Glutamatergic neuron (in vitro differentiated cells): Measurements from ENCODE around the gene CIT. TPM values are rescaled to one million over a fixed set of nuclear protein-coding genes. Genes with fewer than 3 reads are reported as not detected.

Source experiments
- DNase-seq: peaks from one replicate; pipeline ENCODE4 v3.0.0; 2022
- H3K27ac Mint-ChIP-seq: one replicate; pipeline ENCODE4 v1.8.0; 2020; ENCODE audit warnings: mild to moderate bottlenecking, mixed read lengths, inconsistent platforms; ENCODE audit not compliant: unreplicated experiment
- H3K27me3 Mint-ChIP-seq: one replicate; pipeline ENCODE4 v1.8.0; 2020; ENCODE audit warnings: mild to moderate bottlenecking, moderate library complexity, mixed read lengths, inconsistent platforms; ENCODE audit not compliant: unreplicated experiment
- H3K36me3 Mint-ChIP-seq: one replicate; pipeline ENCODE4 v1.8.0; 2020; ENCODE audit warnings: mild to moderate bottlenecking, mixed read lengths, inconsistent platforms; ENCODE audit not compliant: unreplicated experiment
- H3K4me1 Mint-ChIP-seq: one replicate; pipeline ENCODE4 v1.8.0; 2020; ENCODE audit warnings: mild to moderate bottlenecking, low read depth, mixed read lengths, inconsistent platforms; ENCODE audit not compliant: unreplicated experiment
- H3K4me3 Mint-ChIP-seq: one replicate; pipeline ENCODE4 v1.8.0; 2020; ENCODE audit warnings: mild to moderate bottlenecking, mixed read lengths, inconsistent platforms; ENCODE audit not compliant: unreplicated experiment
- H3K9me3 Mint-ChIP-seq: one replicate; pipeline ENCODE4 v1.8.0; 2020; ENCODE audit warnings: mild to moderate bottlenecking, moderate library complexity, mixed read lengths, inconsistent platforms; ENCODE audit not compliant: unreplicated experiment
- total RNA-seq: library from RNA; stranded (reverse); fragmentation: NEBNext Ultra II Directional; extraction: Animal tissue kit (Norgen Biotek cat#: 25700); gene quantifications from one replicate; pipeline ENCODE4 v1.2.1, GENCODE V29; 2021; ENCODE audit not compliant: unreplicated experiment
- TF ChIP-seq, protein P1 (sequence below): fragments of 200-600 bp; sonication (generic); IDR thresholded peaks from one replicate; pipeline ENCODE4 v1.5.0; 2021; ENCODE audit not compliant: partially characterized antibody, unreplicated experiment

The CIT gene
- total RNA-seq, 1 donor from 2014 or later: 20.8 TPM

DNA sequence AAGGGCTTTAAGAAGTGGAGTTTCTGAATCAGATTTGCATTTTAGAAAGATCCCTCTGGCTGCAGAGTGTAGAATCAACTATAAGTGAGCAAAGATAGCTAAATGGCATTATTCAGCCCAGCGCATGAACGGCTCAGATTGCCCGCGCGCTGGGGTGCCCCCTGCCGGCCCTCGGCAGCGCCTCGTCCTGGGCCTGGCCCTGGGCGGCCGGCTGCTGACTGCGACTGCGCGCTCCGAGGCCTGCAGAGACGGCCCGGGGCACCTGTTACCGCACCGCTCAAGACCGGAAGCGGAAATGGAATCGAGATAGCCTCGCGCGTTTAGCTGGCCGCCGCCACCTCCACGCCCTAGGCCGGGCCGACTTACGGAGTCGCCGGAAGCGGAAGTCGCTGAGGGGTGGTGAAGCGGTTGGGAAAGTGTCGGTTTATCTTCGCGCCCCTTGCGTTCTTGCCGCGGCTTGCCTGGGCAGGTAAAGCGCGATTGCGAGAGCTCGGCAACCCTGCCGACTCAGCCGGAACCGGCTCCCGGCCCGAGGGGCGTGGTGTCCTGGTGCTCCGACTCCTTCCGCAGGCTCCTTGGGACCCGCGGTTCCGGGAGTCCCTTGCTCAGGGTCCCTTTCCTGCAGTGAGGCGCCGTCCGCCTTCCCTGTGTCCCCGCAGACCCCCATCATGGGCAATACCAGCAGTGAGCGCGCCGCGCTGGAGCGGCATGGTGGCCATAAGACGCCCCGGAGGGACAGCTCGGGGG, 209.4 kb downstream of the CIT start, which contains the start of gene PRKAB1:
Gene PRKAB1, plus strand, starts transcription at position 557 of the 747 bp plus-strand sequence. Its CDS starts 112 bp downstream, at position 669.
- TF ChIP-seq, protein P1, sequence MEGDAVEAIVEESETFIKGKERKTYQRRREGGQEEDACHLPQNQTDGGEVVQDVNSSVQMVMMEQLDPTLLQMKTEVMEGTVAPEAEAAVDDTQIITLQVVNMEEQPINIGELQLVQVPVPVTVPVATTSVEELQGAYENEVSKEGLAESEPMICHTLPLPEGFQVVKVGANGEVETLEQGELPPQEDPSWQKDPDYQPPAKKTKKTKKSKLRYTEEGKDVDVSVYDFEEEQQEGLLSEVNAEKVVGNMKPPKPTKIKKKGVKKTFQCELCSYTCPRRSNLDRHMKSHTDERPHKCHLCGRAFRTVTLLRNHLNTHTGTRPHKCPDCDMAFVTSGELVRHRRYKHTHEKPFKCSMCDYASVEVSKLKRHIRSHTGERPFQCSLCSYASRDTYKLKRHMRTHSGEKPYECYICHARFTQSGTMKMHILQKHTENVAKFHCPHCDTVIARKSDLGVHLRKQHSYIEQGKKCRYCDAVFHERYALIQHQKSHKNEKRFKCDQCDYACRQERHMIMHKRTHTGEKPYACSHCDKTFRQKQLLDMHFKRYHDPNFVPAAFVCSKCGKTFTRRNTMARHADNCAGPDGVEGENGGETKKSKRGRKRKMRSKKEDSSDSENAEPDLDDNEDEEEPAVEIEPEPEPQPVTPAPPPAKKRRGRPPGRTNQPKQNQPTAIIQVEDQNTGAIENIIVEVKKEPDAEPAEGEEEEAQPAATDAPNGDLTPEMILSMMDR: peak; percentile 87
- Mint-ChIP-seq H3K27ac (peak within 1 kb of the TSS; percentile 79), H3K36me3 (no peaks in the 10 kb centered on the region), H3K4me3 (peak within 1 kb of the TSS; percentile 94), H3K9me3 (no peaks in the 10 kb centered on the region), H3K27me3 (no peaks in the 10 kb centered on the region), H3K4me1 (peaks cover 2% of the 10 kb centered on the region)
- peak; percentile 98 for DNase-seq

DNA sequence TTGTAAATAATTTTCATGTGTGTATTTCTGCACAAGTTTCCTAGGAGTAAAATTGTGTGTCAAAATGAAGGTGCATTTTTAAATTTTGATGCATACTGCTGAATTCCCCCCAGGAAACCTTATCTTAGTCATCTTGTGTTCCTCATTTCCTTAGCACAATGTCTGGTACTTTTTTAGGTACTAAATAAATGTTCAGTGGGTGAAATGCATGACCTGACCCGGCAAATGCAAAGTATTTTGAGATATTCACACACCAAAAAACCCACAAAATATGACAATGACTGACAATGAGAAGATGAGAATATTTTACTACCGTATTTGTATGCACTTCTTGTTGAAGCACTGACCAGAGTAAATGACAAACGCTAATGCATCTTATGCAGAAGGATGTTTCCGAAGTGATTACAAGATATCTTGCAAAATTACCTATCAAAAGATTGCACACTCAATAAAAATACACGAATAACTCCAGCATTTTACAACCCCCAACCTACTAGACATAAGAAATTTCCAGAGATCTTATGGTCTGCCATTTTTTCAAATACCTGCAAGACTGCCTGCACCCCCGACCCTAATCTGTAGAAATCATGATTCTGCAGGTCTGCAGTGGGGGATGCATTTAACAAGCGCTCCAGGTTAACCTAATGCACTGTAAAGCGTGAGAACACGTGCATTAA, 210.1 kb downstream of the CIT start:
- DNase-seq: no peak
- Mint-ChIP-seq H3K9me3 (no peaks in the 10 kb centered on the region), H3K27ac (peak overlapping the region; percentile 45), H3K36me3 (no peaks in the 10 kb centered on the region), H3K4me1 (peaks cover 2% of the 10 kb centered on the region), H3K4me3 (peak overlapping the region; percentile 66), H3K27me3 (no peaks in the 10 kb centered on the region)
- TF ChIP-seq, protein P1: no peak

DNA sequence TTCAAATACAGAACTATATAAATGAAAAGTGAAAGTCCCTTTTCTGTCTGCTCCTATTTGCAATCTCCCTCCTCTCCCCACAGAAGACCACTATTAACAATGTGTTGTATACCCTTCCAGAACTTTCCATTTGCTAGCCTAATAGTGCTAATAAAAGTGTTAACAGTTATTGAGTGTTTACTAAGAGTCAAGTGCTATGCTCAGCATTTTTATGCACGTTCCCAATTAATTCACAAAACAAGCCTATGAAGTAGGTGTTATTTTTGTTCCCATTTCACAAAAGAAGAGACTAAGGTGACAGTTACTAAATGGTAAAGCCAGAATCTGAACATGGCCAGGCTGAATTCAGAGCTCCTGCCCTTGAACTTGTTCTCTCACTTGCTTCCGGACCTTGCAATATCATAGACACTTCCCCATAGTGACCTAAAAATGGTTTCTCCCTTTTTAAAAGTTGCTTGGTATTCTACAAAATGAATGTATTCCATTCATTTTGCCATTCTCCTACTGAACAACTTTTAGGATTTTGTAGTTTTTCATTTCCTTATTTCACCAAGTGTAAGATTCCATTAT, 210.8 kb downstream of the CIT start:
- no peak overlapping the region for H3K27ac Mint-ChIP-seq
- TF ChIP-seq, protein P1: no peak
- DNase-seq: no peak
- H3K27me3 Mint-ChIP-seq: no peaks in the 10 kb centered on the region
- H3K36me3 Mint-ChIP-seq: no peaks in the 10 kb centered on the region
- peaks cover 2% of the 10 kb centered on the region for H3K4me1 Mint-ChIP-seq
- no peaks in the 10 kb centered on the region for H3K9me3 Mint-ChIP-seq
- no peak overlapping the region for H3K4me3 Mint-ChIP-seq

DNA sequence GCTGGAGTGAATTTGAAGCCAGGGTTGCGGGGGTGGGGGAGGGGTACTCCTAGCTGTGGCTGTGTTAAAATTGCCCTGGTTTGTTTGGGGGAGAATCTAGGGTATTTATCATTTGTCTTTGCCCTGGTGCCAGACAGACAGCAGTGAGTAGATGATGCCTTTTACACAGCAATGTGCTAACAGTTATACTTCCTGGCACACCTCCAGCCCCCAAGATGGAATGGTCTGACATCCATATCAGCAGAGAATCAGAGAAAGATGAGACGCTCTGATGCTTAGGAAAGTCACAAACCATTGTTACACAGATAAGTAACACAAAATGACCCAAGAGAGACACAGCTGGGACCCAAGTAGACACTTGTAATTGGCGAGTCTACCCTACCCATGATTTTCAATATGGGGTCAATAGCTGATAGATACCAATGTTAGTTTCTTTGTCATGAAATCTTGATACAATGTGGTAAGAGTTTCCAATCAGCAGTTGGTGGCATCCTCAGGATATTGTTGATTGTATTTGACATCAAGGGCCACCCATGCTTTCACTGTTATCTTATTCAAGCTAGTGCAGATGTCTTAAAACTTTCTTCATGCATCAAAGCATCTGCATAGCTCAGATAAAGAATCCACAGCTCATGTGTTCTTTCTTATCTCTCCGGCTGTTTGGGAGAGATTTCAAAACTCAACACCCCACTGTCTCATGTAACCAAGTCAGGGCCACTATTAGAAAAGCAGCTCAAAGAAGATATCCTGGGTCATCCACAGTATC, 211.8 kb downstream of the CIT start:
- Mint-ChIP-seq H3K27me3 (no peaks in the 10 kb centered on the region), H3K4me3 (no peak overlapping the region), H3K36me3 (no peaks in the 10 kb centered on the region), H3K4me1 (peaks cover 2% of the 10 kb centered on the region), H3K9me3 (no peaks in the 10 kb centered on the region), H3K27ac (no peak overlapping the region)
- DNase-seq: no peak
- TF ChIP-seq, protein P1: no peak
